BLaER1 (cell line): ENCODE data around the gene KCNJ3.

Source experiments
- H3K27ac ChIP-seq: shearing (Covaris generic); formaldehyde crosslinking; 2 replicates; pipeline ENCODE4 v1.8.1; 2022
- H3K27me3 ChIP-seq: shearing (Covaris generic); formaldehyde crosslinking; 2 replicates; pipeline ENCODE4 v1.8.1; 2022
- H3K36me3 ChIP-seq: shearing (Covaris generic); formaldehyde crosslinking; 2 replicates; pipeline ENCODE4 v1.8.1; 2022
- H3K4me1 ChIP-seq: shearing (Covaris generic); formaldehyde crosslinking; 2 replicates; pipeline ENCODE4 v1.8.1; 2022
- H3K4me2 ChIP-seq: shearing (Covaris generic); formaldehyde crosslinking; 2 replicates; pipeline ENCODE4 v1.8.1; 2022
- H3K4me3 ChIP-seq: shearing (Covaris generic); formaldehyde crosslinking; 2 replicates; pipeline ENCODE4 v1.8.1; 2022
- H3K9ac ChIP-seq: shearing (Covaris generic); formaldehyde crosslinking; 2 replicates; pipeline ENCODE4 v1.8.1; 2022
- H3K9me3 ChIP-seq: shearing (Covaris generic); formaldehyde crosslinking; 2 replicates; pipeline ENCODE4 v1.8.1; 2022
- H4K20me1 ChIP-seq: shearing (Covaris generic); formaldehyde crosslinking; 2 replicates; pipeline ENCODE4 v1.8.1; 2022
- Cebpa-rat ChIP-seq: shearing (Covaris generic); IDR thresholded peaks from 2 replicates; pipeline ENCODE4 v1.8.1; 2022

The KCNJ3 gene, protein sequence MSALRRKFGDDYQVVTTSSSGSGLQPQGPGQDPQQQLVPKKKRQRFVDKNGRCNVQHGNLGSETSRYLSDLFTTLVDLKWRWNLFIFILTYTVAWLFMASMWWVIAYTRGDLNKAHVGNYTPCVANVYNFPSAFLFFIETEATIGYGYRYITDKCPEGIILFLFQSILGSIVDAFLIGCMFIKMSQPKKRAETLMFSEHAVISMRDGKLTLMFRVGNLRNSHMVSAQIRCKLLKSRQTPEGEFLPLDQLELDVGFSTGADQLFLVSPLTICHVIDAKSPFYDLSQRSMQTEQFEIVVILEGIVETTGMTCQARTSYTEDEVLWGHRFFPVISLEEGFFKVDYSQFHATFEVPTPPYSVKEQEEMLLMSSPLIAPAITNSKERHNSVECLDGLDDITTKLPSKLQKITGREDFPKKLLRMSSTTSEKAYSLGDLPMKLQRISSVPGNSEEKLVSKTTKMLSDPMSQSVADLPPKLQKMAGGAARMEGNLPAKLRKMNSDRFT

DNA sequence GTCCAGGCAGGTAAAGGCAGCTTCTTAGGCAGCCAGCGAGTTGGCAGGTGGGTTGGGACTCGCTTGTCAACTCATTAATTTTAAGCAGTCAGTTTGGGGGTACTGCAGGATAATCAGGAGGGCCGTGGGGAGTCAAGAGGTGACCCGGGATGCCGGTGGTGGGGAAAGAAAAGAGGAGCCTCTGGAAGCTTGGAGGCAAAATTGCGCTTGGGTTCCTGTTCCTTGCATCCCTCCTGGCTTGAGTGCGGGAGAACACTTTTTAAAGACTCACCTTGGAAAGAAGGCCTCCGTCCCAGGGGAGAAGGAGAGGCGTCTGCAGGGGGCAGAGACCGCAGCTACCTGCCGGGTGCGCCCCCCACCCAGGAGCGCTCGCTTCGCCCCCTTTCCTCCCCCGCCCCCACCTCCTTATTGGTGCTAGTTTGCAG is at the start of gene KCNJ3:
TSS of gene KCNJ3 (plus strand) at position 400 of the 425 bp plus-strand sequence. CDS start 81 bp downstream, outside the sequence.
- Histone ChIP-seq H3K4me3 (no peak within 1 kb of the TSS), H3K27ac (no peak within 1 kb of the TSS), H3K4me1 (peaks cover 9% of the 10 kb centered on the region; the same call in 1 of the 2 replicates), H4K20me1 (no peaks in the 10 kb centered on the region), H3K9ac (no peak within 1 kb of the TSS), H3K9me3 (peaks cover 19% of the 10 kb centered on the region), H3K36me3 (no peaks in the 10 kb centered on the region), H3K27me3 (no peaks in the 10 kb centered on the region), H3K4me2 (no peak within 1 kb of the TSS)
- no peak for TF ChIP-seq Cebpa-rat

DNA sequence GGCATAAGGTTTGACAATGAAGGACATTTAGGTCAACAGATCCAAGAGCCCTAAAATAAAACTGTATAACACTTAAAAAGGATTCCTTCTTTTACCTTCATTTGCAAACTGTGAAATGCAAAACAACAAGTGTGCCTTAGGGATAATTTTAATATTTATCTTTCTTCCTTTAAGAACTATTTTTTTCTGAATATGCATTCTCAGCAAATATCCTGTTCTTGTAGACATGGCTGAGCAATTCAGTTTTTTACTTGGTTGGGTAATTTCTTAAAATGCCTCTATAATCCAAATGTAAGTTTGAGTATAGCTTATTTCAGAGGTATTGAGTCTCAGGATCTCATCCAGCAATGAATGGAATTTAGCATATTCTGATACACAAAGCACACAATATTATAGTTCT is 43.0 kb upstream of the KCNJ3 start:
- H3K9me3 ChIP-seq, result no peaks in the 10 kb centered on the region
- H3K4me1 ChIP-seq, result no peaks in the 10 kb centered on the region
- H3K9ac ChIP-seq, result no peak overlapping the region
- no peak overlapping the region for H3K27ac ChIP-seq
- H3K36me3 ChIP-seq, result no peaks in the 10 kb centered on the region
- H3K4me2 ChIP-seq, result no peak overlapping the region
- no peak overlapping the region for H3K4me3 ChIP-seq
- no peak for TF ChIP-seq Cebpa-rat
- no peaks in the 10 kb centered on the region for H4K20me1 ChIP-seq
- H3K27me3 ChIP-seq, result no peaks in the 10 kb centered on the region

DNA sequence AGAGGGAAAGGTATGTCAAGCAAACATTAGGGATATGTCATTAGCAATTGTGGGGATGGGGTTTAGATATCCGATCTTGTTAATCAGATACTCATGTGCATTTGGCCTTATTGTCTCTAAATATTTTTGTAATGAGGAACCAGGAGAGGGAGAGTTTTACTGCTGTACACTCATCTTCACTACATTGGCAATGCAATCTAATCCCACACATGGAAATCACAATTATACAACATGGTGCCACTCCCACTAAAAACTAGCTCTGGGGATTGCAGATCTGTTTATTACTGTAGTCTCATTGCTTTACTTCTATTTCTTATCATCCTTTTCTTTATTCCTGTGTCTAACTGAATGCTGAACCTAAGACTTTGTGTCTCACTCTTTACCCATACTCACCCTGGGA is 39.6 kb upstream of the KCNJ3 start:
- TF ChIP-seq Cebpa-rat, result no peak
- Histone ChIP-seq H3K27me3 (no peaks in the 10 kb centered on the region), H3K9me3 (no peaks in the 10 kb centered on the region), H3K4me3 (no peak overlapping the region), H3K4me1 (no peaks in the 10 kb centered on the region), H3K4me2 (no peak overlapping the region), H3K27ac (no peak overlapping the region), H3K9ac (no peak overlapping the region), H4K20me1 (no peaks in the 10 kb centered on the region), H3K36me3 (no peaks in the 10 kb centered on the region)

DNA sequence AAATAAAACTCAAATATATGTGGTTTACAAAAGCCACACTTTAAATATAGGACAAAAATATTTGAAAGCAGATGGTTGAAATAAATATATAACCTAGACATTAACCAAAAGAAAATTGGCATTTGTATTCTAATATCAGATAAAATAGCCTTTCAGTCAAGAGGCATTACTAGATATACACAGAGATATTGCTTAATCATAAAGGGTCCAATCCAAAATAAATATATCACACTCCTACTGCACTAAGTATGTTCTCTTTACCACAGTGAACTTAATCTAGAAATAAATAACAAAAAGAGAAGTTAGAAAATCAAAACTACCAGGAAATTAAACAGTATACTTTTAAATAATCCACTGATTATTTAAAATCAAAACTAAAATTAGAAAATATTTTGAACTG is 34.2 kb upstream of the KCNJ3 start:
- H3K27ac ChIP-seq, result no peak overlapping the region
- no peaks in the 10 kb centered on the region for H4K20me1 ChIP-seq
- no peak overlapping the region for H3K4me2 ChIP-seq
- H3K36me3 ChIP-seq, result no peaks in the 10 kb centered on the region
- no peak overlapping the region for H3K4me3 ChIP-seq
- H3K9ac ChIP-seq, result no peak overlapping the region
- H3K9me3 ChIP-seq, result no peaks in the 10 kb centered on the region
- H3K4me1 ChIP-seq, result no peaks in the 10 kb centered on the region
- H3K27me3 ChIP-seq, result no peaks in the 10 kb centered on the region
- TF ChIP-seq Cebpa-rat, result no peak

DNA sequence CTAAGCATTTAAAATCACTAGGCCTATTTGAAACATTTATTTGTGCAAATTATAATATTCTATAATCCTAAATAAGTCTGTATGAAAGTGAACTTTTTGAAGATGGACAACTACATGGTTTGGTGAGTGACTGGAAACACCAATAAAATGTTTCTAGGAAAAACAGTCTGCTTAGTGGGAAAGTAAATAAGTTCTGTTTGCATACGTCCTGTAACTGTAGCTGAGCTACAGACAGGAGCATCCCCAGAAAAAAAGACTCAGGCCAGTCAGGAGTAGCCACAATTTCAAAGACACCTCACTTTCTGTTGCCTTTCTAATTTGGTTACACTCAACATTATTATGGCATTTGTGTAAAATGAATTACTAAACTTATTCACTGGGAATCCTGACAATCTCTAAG is 28.4 kb upstream of the KCNJ3 start:
- H4K20me1 ChIP-seq, result no peaks in the 10 kb centered on the region
- H3K4me1 ChIP-seq, result no peaks in the 10 kb centered on the region
- H3K9ac ChIP-seq, result no peak overlapping the region
- no peak for TF ChIP-seq Cebpa-rat
- no peak overlapping the region for H3K4me2 ChIP-seq
- no peaks in the 10 kb centered on the region for H3K9me3 ChIP-seq
- H3K27ac ChIP-seq, result no peak overlapping the region
- no peaks in the 10 kb centered on the region for H3K36me3 ChIP-seq
- no peaks in the 10 kb centered on the region for H3K27me3 ChIP-seq
- H3K4me3 ChIP-seq, result no peak overlapping the region

GRCh38 chr2:154673694-154674093 is 24.8 kb upstream of the KCNJ3 start:
- Histone ChIP-seq H3K4me2 (no peak overlapping the region), H3K9me3 (no peaks in the 10 kb centered on the region), H3K4me1 (no peaks in the 10 kb centered on the region), H3K27ac (no peak overlapping the region), H3K9ac (no peak overlapping the region), H3K36me3 (no peaks in the 10 kb centered on the region), H3K27me3 (no peaks in the 10 kb centered on the region), H3K4me3 (no peak overlapping the region), H4K20me1 (no peaks in the 10 kb centered on the region)
- no peak for TF ChIP-seq Cebpa-rat

- Histone ChIP-seq H3K4me2 (no peak overlapping the region), H3K9me3 (no peaks in the 10 kb centered on the region), H3K4me1 (no peaks in the 10 kb centered on the region), H3K27me3 (no peaks in the 10 kb centered on the region), H4K20me1 (no peaks in the 10 kb centered on the region), H3K27ac (no peak overlapping the region), H3K36me3 (no peaks in the 10 kb centered on the region), H3K9ac (no peak overlapping the region), H3K4me3 (no peak overlapping the region)
- no peak for TF ChIP-seq Cebpa-rat
Measured at GRCh38 chr2:154677401-154677800, 21.1 kb upstream of the KCNJ3 start.

DNA sequence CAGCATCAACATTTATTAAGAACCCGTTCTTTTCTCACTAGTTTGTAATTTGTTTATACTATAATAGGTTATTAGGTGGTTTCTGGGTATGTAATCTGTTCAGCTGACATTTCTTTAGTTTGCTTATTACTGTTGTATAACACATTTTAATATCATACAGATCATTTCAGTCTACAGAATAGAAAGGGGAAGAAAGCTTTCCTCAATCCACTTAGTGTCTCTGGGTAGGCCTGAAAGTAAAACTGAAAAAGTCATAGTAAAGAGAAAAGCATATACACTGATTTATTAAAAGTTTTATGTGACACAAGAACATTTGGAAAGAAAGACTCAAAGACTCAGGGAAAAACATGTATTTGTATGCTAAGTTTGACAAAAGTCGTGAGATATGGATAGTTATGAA is 16.8 kb upstream of the KCNJ3 start:
- Histone ChIP-seq H3K27ac (no peak overlapping the region), H3K36me3 (no peaks in the 10 kb centered on the region), H3K4me1 (no peaks in the 10 kb centered on the region), H4K20me1 (no peaks in the 10 kb centered on the region), H3K27me3 (no peaks in the 10 kb centered on the region), H3K4me3 (no peak overlapping the region), H3K9ac (no peak overlapping the region), H3K4me2 (no peak overlapping the region), H3K9me3 (no peaks in the 10 kb centered on the region)
- no peak for TF ChIP-seq Cebpa-rat

GRCh38 chr2:154686162-154686561 is 12.3 kb upstream of the KCNJ3 start:
- H3K4me2 ChIP-seq, result no peak overlapping the region
- no peaks in the 10 kb centered on the region for H3K36me3 ChIP-seq
- TF ChIP-seq Cebpa-rat, result no peak
- no peaks in the 10 kb centered on the region for H3K9me3 ChIP-seq
- H4K20me1 ChIP-seq, result no peaks in the 10 kb centered on the region
- no peaks in the 10 kb centered on the region for H3K27me3 ChIP-seq
- no peak overlapping the region for H3K27ac ChIP-seq
- H3K4me3 ChIP-seq, result no peak overlapping the region
- H3K9ac ChIP-seq, result no peak overlapping the region
- no peaks in the 10 kb centered on the region for H3K4me1 ChIP-seq

GRCh38 chr2:154688373-154688772 is 10.1 kb upstream of the KCNJ3 start:
- no peak overlapping the region for H3K4me2 ChIP-seq
- no peaks in the 10 kb centered on the region for H4K20me1 ChIP-seq
- H3K4me3 ChIP-seq, result no peak overlapping the region
- no peaks in the 10 kb centered on the region for H3K9me3 ChIP-seq
- H3K27ac ChIP-seq, result no peak overlapping the region
- no peaks in the 10 kb centered on the region for H3K27me3 ChIP-seq
- no peak for TF ChIP-seq Cebpa-rat
- no peak overlapping the region for H3K9ac ChIP-seq
- 0 out of 2 replicates have a peak, but pooled peaks cover 3% of the 10 kb centered on the region for H3K4me1 ChIP-seq
- H3K36me3 ChIP-seq, result no peaks in the 10 kb centered on the region
